Neural progenitor cell (in vitro differentiated cells): ENCODE results near the gene IL1RAPL1. TPM values are rescaled to one million over a fixed set of nuclear protein-coding genes. Genes with fewer than 3 reads are reported as not detected.

Experiments used
- DNase-seq: peaks from one replicate; pipeline ENCODE4 v3.0.0-alpha.2; 2016; ENCODE audit warnings: low spot score
- H2AFZ ChIP-seq: fragments of 200-600 bp; sonication (generic); replicated peaks from 2 replicates; pipeline ENCODE4 v1.6.1; 2016; ENCODE audit warnings: antibody characterized with exemption
- H3F3A ChIP-seq: fragments of 200-600 bp; sonication (generic); 2 replicates; pipeline ENCODE4 v1.6.1; 2016; ENCODE audit warnings: antibody characterized with exemption, low read depth
- H3K27ac ChIP-seq: fragments of 200-600 bp; sonication (generic); 2 replicates; pipeline ENCODE4 v1.5.1; 2016; ENCODE audit warnings: mild to moderate bottlenecking
- H3K27me3 ChIP-seq: fragments of 200-600 bp; sonication (generic); 2 replicates; pipeline ENCODE4 v1.6.1; 2016; ENCODE audit warnings: mild to moderate bottlenecking, moderate library complexity
- H3K36me3 ChIP-seq: fragments of 200-600 bp; sonication (generic); 2 replicates; pipeline ENCODE4 v1.5.1; 2016
- H3K4me1 ChIP-seq: fragments of 200-600 bp; sonication (generic); 2 replicates; pipeline ENCODE4 v1.6.1; 2016; ENCODE audit warnings: mixed run types
- H3K4me2 ChIP-seq: fragments of 200-600 bp; sonication (generic); 2 replicates; pipeline ENCODE4 v1.6.1; 2016
- H3K4me3 ChIP-seq: fragments of 200-600 bp; sonication (generic); 2 replicates; pipeline ENCODE4 v1.5.1; 2016
- H3K79me2 ChIP-seq: fragments of 200-600 bp; sonication (generic); 2 replicates; pipeline ENCODE4 v1.6.1; 2016; ENCODE audit warnings: low read depth
- H3K9ac ChIP-seq: fragments of 200-600 bp; sonication (generic); 2 replicates; pipeline ENCODE4 v1.6.1; 2016
- H3K9me3 ChIP-seq: fragments of 200-600 bp; sonication (generic); 2 replicates; pipeline ENCODE4 v1.5.1; 2016; ENCODE audit warnings: low read depth
- H4K20me1 ChIP-seq: fragments of 200-600 bp; sonication (generic); 2 replicates; pipeline ENCODE4 v1.6.1; 2016; ENCODE audit warnings: low read depth
- H3K27ac Mint-ChIP-seq: 3 replicates; pipeline ENCODE4 v1.8.0; 2021; ENCODE audit warnings: mixed read lengths
- H3K27me3 Mint-ChIP-seq: 2 replicates; pipeline ENCODE4 v1.8.0; 2022; ENCODE audit warnings: low read depth, mild to moderate bottlenecking, inconsistent platforms, moderate library complexity, mixed read lengths; ENCODE audit not compliant: insufficient read depth
- H3K36me3 Mint-ChIP-seq: 3 replicates; pipeline ENCODE4 v1.8.0; 2021; ENCODE audit warnings: mixed read lengths
- H3K4me1 Mint-ChIP-seq: 3 replicates; pipeline ENCODE4 v1.8.0; 2021; ENCODE audit warnings: mixed read lengths
- H3K4me3 Mint-ChIP-seq: 3 replicates; pipeline ENCODE4 v1.8.0; 2021; ENCODE audit warnings: mild to moderate bottlenecking, moderate library complexity, mixed read lengths
- H3K9me3 Mint-ChIP-seq: 3 replicates; pipeline ENCODE4 v1.8.0; 2020; ENCODE audit warnings: mixed read lengths
- EZH2 ChIP-seq: fragments of 200-600 bp; sonication (generic); IDR thresholded peaks from 2 replicates; pipeline ENCODE4 v1.6.1; 2017; ENCODE audit warnings: antibody characterized with exemption, mild to moderate bottlenecking, moderate library complexity
- EZH2phosphoT487 ChIP-seq: fragments of 200-600 bp; sonication (generic); IDR thresholded peaks from 2 replicates; pipeline ENCODE4 v1.6.1; 2017; ENCODE audit warnings: antibody characterized with exemption
- total RNA-seq: library from RNA; depleted of rRNA; stranded (reverse); fragments of >200 nt; gene quantifications from 2 replicates; pipeline ENCODE4 v1.2.3, GENCODE V29; 2015; ENCODE audit warnings: low replicate concordance
- TF ChIP-seq, protein P1 (sequence below): fragments of 200-600 bp; sonication (generic); IDR thresholded peaks from 2 replicates; pipeline ENCODE4 v1.5.1; 2017; ENCODE audit warnings: antibody characterized with exemption, mild to moderate bottlenecking

IL1RAPL1 gene
- total RNA-seq, 1 donor from 2014 or later, result 13.4 TPM

DNA sequence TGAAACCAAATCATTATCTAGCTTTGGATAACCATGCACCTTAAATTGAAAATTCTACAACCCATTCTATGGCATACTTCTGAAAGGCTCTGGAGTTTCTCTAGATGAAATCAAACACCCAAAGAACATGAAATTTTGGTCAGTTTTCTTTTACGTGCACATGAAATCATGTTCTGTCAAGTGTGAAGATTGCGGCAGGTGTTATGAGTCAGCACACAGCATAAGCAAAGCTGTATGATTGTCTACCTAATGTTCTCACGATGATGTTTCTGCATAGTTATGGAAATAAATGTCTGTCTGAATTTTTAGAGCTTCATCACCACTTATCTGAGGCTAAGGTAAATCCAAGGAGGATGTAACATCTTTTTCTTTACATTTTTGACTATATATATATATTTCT, 495.3 kb downstream of the IL1RAPL1 start:
- Mint-ChIP-seq H3K4me3 (no peak overlapping the region), H3K27ac (no peak overlapping the region), H3K9me3 (peaks cover 2% of the 10 kb centered on the region), H3K27me3 (peaks cover 2% of the 10 kb centered on the region), H3K36me3 (no peaks in the 10 kb centered on the region), H3K4me1 (peaks cover 7% of the 10 kb centered on the region)
- no peak overlapping the region for H3K4me2 ChIP-seq
- no peaks in the 10 kb centered on the region for H3K36me3 ChIP-seq
- TF ChIP-seq EZH2phosphoT487 (no peak), EZH2 (no peak)
- TF ChIP-seq, protein P1, sequence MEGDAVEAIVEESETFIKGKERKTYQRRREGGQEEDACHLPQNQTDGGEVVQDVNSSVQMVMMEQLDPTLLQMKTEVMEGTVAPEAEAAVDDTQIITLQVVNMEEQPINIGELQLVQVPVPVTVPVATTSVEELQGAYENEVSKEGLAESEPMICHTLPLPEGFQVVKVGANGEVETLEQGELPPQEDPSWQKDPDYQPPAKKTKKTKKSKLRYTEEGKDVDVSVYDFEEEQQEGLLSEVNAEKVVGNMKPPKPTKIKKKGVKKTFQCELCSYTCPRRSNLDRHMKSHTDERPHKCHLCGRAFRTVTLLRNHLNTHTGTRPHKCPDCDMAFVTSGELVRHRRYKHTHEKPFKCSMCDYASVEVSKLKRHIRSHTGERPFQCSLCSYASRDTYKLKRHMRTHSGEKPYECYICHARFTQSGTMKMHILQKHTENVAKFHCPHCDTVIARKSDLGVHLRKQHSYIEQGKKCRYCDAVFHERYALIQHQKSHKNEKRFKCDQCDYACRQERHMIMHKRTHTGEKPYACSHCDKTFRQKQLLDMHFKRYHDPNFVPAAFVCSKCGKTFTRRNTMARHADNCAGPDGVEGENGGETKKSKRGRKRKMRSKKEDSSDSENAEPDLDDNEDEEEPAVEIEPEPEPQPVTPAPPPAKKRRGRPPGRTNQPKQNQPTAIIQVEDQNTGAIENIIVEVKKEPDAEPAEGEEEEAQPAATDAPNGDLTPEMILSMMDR, result no peak
- H3K9me3 ChIP-seq, result no peaks in the 10 kb centered on the region
- peaks cover 10% of the 10 kb centered on the region for H3K4me1 ChIP-seq
- H4K20me1 ChIP-seq, result no peaks in the 10 kb centered on the region
- no peaks in the 10 kb centered on the region for H3F3A ChIP-seq
- H3K79me2 ChIP-seq, result no peaks in the 10 kb centered on the region
- no peaks in the 10 kb centered on the region for H3K27me3 ChIP-seq
- H3K4me3 ChIP-seq, result no peak overlapping the region
- no peak for DNase-seq
- no peak overlapping the region for H2AFZ ChIP-seq
- H3K27ac ChIP-seq, result no peak overlapping the region
- H3K9ac ChIP-seq, result no peak overlapping the region

- Histone ChIP-seq H2AFZ (no peak overlapping the region), H3K36me3 (no peaks in the 10 kb centered on the region), H3K4me1 (peaks cover 10% of the 10 kb centered on the region), H3K9ac (no peak overlapping the region), H3K27me3 (no peaks in the 10 kb centered on the region), H3K9me3 (no peaks in the 10 kb centered on the region), H3K27ac (no peak overlapping the region), H4K20me1 (no peaks in the 10 kb centered on the region), H3K4me2 (no peak overlapping the region), H3K4me3 (no peak overlapping the region), H3F3A (no peaks in the 10 kb centered on the region), H3K79me2 (no peaks in the 10 kb centered on the region)
- Mint-ChIP-seq H3K9me3 (no peaks in the 10 kb centered on the region), H3K27me3 (peaks cover 2% of the 10 kb centered on the region), H3K4me3 (no peak overlapping the region), H3K4me1 (peaks cover 7% of the 10 kb centered on the region), H3K27ac (no peak overlapping the region), H3K36me3 (no peaks in the 10 kb centered on the region)
- TF ChIP-seq EZH2phosphoT487, result no peak
- TF ChIP-seq, protein P1, result no peak
- TF ChIP-seq EZH2, result no peak
- peak; percentile 45 for DNase-seq
Observed at GRCh38 chrX:29083823-29084222, 496.6 kb downstream of the IL1RAPL1 start.

DNA sequence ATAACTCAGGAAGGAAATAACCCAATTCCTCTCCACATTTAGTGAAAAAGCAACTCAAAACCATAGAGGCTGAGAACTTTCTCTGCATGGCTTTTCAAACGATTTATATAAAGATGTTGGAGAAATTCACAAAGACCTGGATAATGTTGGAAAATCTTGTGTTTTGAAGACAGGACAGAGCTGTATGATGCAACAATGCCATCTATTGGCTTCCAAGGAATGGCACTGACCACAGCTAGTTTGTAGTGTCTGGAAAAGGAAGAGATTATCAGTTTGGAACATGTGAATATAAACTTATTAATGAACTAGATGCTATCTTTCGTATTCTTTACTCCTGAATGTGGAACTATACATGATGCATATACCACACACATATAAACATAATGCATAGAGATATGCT, 503.6 kb downstream of the IL1RAPL1 start:
- TF ChIP-seq, protein P1, result peak; percentile 63
- no peak for TF ChIP-seq EZH2phosphoT487
- Histone ChIP-seq H3K79me2 (no peaks in the 10 kb centered on the region), H3F3A (no peaks in the 10 kb centered on the region), H3K4me1 (peaks cover 5% of the 10 kb centered on the region), H3K36me3 (no peaks in the 10 kb centered on the region), H4K20me1 (no peaks in the 10 kb centered on the region), H3K4me3 (no peak overlapping the region), H3K4me2 (no peak overlapping the region), H3K9me3 (no peaks in the 10 kb centered on the region), H2AFZ (no peak overlapping the region), H3K9ac (no peak overlapping the region), H3K27ac (no peak overlapping the region), H3K27me3 (no peaks in the 10 kb centered on the region)
- DNase-seq, result peak; percentile 35
- Mint-ChIP-seq H3K9me3 (no peaks in the 10 kb centered on the region), H3K36me3 (no peaks in the 10 kb centered on the region), H3K4me1 (no peaks in the 10 kb centered on the region), H3K4me3 (no peak overlapping the region), H3K27me3 (no peaks in the 10 kb centered on the region), H3K27ac (no peak overlapping the region)
